HCT116 (cell line): Measurements from ENCODE around the gene POLR1B. TPM values are rescaled to one million over a fixed set of nuclear protein-coding genes. Genes with fewer than 3 reads are reported as not detected.
A peak's percentile ranks its signal among the peaks of the same experiment; 100 is the strongest.

ENCODE experiments used
- ATAC-seq: fragments of 200-7000 bp; cut with Tn5 transposase; 2 replicates; pipeline ENCODE4 v1.9.1; 2020; ENCODE audit warnings: mild to moderate bottlenecking, moderate library complexity
- BruUV-seq: library from RNA; stranded (reverse); fragments of 400-500 nt; replicated peaks from 2 replicates; lab custom pipeline; 2021; lab: Mats Ljungman, UMichigan
- CTCF ChIA-PET: fragments of 300-600 bp; sonication (Branson Sonifier 250); formaldehyde crosslinking; loops from one replicate; lab custom pipeline; 2021; ENCODE audit warnings: antibody characterized with exemption; lab: Charles Lee
- POLR2A ChIA-PET: fragments of 300-600, 350-600 bp; sonication (Branson Sonifier 250); formaldehyde crosslinking; loops from one replicate; lab custom pipeline; 2021; ENCODE audit warnings: antibody characterized with exemption; lab: Charles Lee
- RAD21 ChIA-PET, 2 experiments: fragments of 300-600 bp; sonication (Branson Sonifier 250); formaldehyde crosslinking; loops; one replicate each; lab custom pipeline; 2023; ENCODE audit warnings: low total read pairs in 2 of 2; ENCODE audit not compliant: uncharacterized antibody in 2 of 2, unreplicated experiment in 2 of 2, low non-redundant PET in 1 of 2; lab: Charles Lee
- DNase-seq: peaks from one replicate; pipeline ENCODE4 v3.0.0-alpha.2; 2010; ENCODE audit warnings: low read depth, low spot score
- H2AFZ ChIP-seq: fragments of 200-600 bp; shearing (Covaris generic), sonication (generic); 2 replicates; pipeline ENCODE4 v1.6.1; 2017; ENCODE audit warnings: low read depth, mixed run types, mixed read lengths, antibody characterized with exemption, low read length; ENCODE audit not compliant: poor library complexity, severe bottlenecking
- H3K27ac ChIP-seq: 2 replicates; pipeline ENCODE4 v1.5.1; 2012; ENCODE audit warnings: low read depth, low read length
- H3K27me3 ChIP-seq: fragments of 200-600 bp; sonication (generic); 2 replicates; pipeline ENCODE4 v1.6.1; 2016; ENCODE audit warnings: mixed run types, low read length, mixed read lengths; ENCODE audit not compliant: insufficient read depth
- H3K36me3 ChIP-seq, 2 experiments: fragments of 200-500 bp in 1 of 2; fragments of 200-600 bp in 1 of 2; sonication (Bioruptor generic) in 1 of 2; sonication (generic) in 1 of 2; 2 replicates each; pipeline versions ENCODE4 v1.5.1 to v1.6.1; 2014 to 2016; ENCODE audit warnings: low read length in 2 of 2, inconsistent platforms in 1 of 2, mixed read lengths in 1 of 2, mixed run types in 1 of 2; ENCODE audit not compliant: insufficient read depth in 2 of 2, control insufficient read depth in 1 of 2
- H3K4me1 ChIP-seq, 2 experiments: fragments of 200-600 bp in 1 of 2; sonication (generic) in 1 of 2; 2 replicates each; pipeline versions ENCODE4 v1.5.1 to v1.6.1; 2012 to 2017; ENCODE audit warnings: low read length in 2 of 2, inconsistent platforms in 1 of 2, mild to moderate bottlenecking in 1 of 2, mixed read lengths in 1 of 2, mixed run types in 1 of 2, moderate library complexity in 1 of 2; ENCODE audit not compliant: insufficient read depth in 2 of 2, control insufficient read depth in 1 of 2
- H3K4me2 ChIP-seq: fragments of 200-600 bp; sonication (generic); 2 replicates; pipeline ENCODE4 v1.6.1; 2017; ENCODE audit warnings: mixed run types, low read length, mixed read lengths
- H3K4me3 ChIP-seq, 2 experiments: fragments of 200-600 bp in 1 of 2; sonication (generic) in 1 of 2; replicated peaks in 1 of 2; 2 replicates each; pipeline ENCODE4 v1.5.1; 2011 to 2016; ENCODE audit warnings: low read length in 2 of 2, control low read depth in 1 of 2, low read depth in 1 of 2, mild to moderate bottlenecking in 1 of 2, mixed read lengths in 1 of 2, mixed run types in 1 of 2
- H3K79me2 ChIP-seq: fragments of 200-600 bp; sonication (generic); 2 replicates; pipeline ENCODE4 v1.6.1; 2017; ENCODE audit warnings: mild to moderate bottlenecking, mixed run types, low read length, moderate library complexity, mixed read lengths; ENCODE audit not compliant: insufficient read depth
- H3K9ac ChIP-seq: fragments of 200-600 bp; sonication (generic); 2 replicates; pipeline ENCODE4 v1.6.1; 2016; ENCODE audit warnings: low read length, mixed read lengths
- H3K9me2 ChIP-seq: fragments of 200-600 bp; sonication (generic), shearing (Covaris generic); 2 replicates; pipeline ENCODE4 v1.6.1; 2017; ENCODE audit warnings: mixed run types, mild to moderate bottlenecking, moderate library complexity; ENCODE audit not compliant: insufficient read depth
- H3K9me3 ChIP-seq, 2 experiments: fragments of 200-500 bp in 1 of 2; fragments of 200-600 bp in 1 of 2; sonication (Bioruptor generic) in 1 of 2; sonication (generic) in 1 of 2; 2 replicates each; pipeline ENCODE4 v1.6.1; 2014 to 2017; ENCODE audit warnings: low read length in 2 of 2, mixed read lengths in 2 of 2, inconsistent platforms in 1 of 2, low read depth in 1 of 2, mild to moderate bottlenecking in 1 of 2, mixed run types in 1 of 2, moderate library complexity in 1 of 2; ENCODE audit not compliant: control insufficient read depth in 1 of 2, insufficient read depth in 1 of 2
- H4K20me1 ChIP-seq: fragments of 200-600 bp; sonication (generic), shearing (Covaris generic); 2 replicates; pipeline ENCODE4 v1.6.1; 2017; ENCODE audit warnings: mixed run types, mild to moderate bottlenecking, moderate library complexity; ENCODE audit not compliant: insufficient read depth
- POLR2AphosphoS5 ChIP-seq: IDR thresholded peaks from 2 replicates; pipeline ENCODE4 v1.6.1; 2011; ENCODE audit warnings: mild to moderate bottlenecking, low read depth, low read length, moderate library complexity
- RAD21 ChIP-seq: IDR thresholded peaks from 2 replicates; pipeline ENCODE4 v1.6.1; 2012; ENCODE audit warnings: low read depth, mild to moderate bottlenecking
- SRF ChIP-seq: IDR thresholded peaks from 2 replicates; pipeline ENCODE4 v1.6.1; 2012; ENCODE audit warnings: low read depth
- intact Hi-C: fragments of 100-400 bp; cut with micrococcal nuclease; formaldehyde crosslinking; loops from 2 replicates; pipeline ENCODE4 v1.10.0; 2022
- total RNA-seq: library from RNA; stranded (reverse); gene quantifications from one replicate; pipeline ENCODE4 v1.2.1, GENCODE V29; 2021; ENCODE audit not compliant: unreplicated experiment
- TF ChIP-seq, protein P1 (sequence below), 3 experiments: fragments of 200-600 bp in 1 of 3; sonication (generic) in 1 of 3; IDR thresholded peaks in 2 of 3; conservative IDR thresholded peaks in 1 of 3; 2 replicates each; pipeline ENCODE4 v1.5.1; 2012 to 2017; ENCODE audit warnings: low read depth in 2 of 3, low read length in 2 of 3, antibody characterized with exemption in 1 of 3, borderline replicate concordance in 1 of 3, control low read depth in 1 of 3, mild to moderate bottlenecking in 1 of 3, mixed read lengths in 1 of 3, mixed run types in 1 of 3, moderate library complexity in 1 of 3; ENCODE audit not compliant: insufficient read depth in 1 of 3

Gene POLR1B
- total RNA-seq, 1 experiment from 2014 or later = 57.7 TPM

GRCh38 chr2:112582314-112582746 is 40.1 kb downstream of the POLR1B start:
- H3K4me3 ChIP-seq = no peak overlapping the region
- TF ChIP-seq POLR2AphosphoS5 (0 out of 2 replicates have a peak, but pooled peaks have one; percentile 18), RAD21 (peak; percentile 69), SRF (no peak)
- TF ChIP-seq, protein P1, sequence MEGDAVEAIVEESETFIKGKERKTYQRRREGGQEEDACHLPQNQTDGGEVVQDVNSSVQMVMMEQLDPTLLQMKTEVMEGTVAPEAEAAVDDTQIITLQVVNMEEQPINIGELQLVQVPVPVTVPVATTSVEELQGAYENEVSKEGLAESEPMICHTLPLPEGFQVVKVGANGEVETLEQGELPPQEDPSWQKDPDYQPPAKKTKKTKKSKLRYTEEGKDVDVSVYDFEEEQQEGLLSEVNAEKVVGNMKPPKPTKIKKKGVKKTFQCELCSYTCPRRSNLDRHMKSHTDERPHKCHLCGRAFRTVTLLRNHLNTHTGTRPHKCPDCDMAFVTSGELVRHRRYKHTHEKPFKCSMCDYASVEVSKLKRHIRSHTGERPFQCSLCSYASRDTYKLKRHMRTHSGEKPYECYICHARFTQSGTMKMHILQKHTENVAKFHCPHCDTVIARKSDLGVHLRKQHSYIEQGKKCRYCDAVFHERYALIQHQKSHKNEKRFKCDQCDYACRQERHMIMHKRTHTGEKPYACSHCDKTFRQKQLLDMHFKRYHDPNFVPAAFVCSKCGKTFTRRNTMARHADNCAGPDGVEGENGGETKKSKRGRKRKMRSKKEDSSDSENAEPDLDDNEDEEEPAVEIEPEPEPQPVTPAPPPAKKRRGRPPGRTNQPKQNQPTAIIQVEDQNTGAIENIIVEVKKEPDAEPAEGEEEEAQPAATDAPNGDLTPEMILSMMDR (IDR thresholded peaks at IDR 0.05 in 2 of 3, conservative IDR thresholded peaks at IDR 0.05 in 1 of 3; ENCODE audit: borderline replicate concordance in 1 of 3, insufficient read depth in 1 of 3, low read depth in 2 of 3, low read length in 2 of 3) = peak; percentile 41 to 63 (median 56)
- TF ChIP-seq, all 23 proteins: peak for 3
- peak; percentile 3 for ATAC-seq
- H3K9me3 ChIP-seq = no peaks in the 10 kb centered on the region
- no peak overlapping the region for H2AFZ ChIP-seq
- peaks cover 15 to 28% of the 10 kb centered on the region in 2 experiments for H3K4me1 ChIP-seq
- peak; percentile 24 for DNase-seq
- H3K9ac ChIP-seq = peak overlapping the region; percentile 85; the same call in 1 of the 2 replicates
- BruUV-seq = no TSS peak
- intact Hi-C loops = loop anchor here (1.0 to 5.0 kb wide), 6 partner anchors 102 to 695 kb away; partner anchors contain the start of genes TMEM87B and ZC3H8
- no peaks in the 10 kb centered on the region for H3K27me3 ChIP-seq
- H3K9me2 ChIP-seq = no peaks in the 10 kb centered on the region
- no peak overlapping the region for H3K27ac ChIP-seq
- H3K4me2 ChIP-seq = peak overlapping the region; percentile 87
- no peaks in the 10 kb centered on the region for H4K20me1 ChIP-seq
- ChIA-PET CTCF (interaction anchor here (1.6 kb wide), 1 partner anchor 103 kb away, joined by 3 read pairs; no protein-coding TSS in a partner anchor), POLR2A (no interaction called here), RAD21 (interaction anchor here in 1 of 2 experiments (1.1 kb wide), 1 partner anchor 698 kb away, joined by 3 read pairs; no protein-coding TSS in a partner anchor)
- peaks cover 13% of the 10 kb centered on the region for H3K79me2 ChIP-seq
- peaks cover 2 to 7% of the 10 kb centered on the region in 2 experiments; a peak in 1 of 4 replicates for H3K36me3 ChIP-seq
